Measurements from ENCODE around the gene POLN.
"Not testable (repeated sequence)": the region's sequence is repeated elsewhere in the genome, so short reads cannot be mapped to it uniquely, and the experiment has no call there.

The POLN gene

GRCh38 chr4:2275546-2276251, 33.8 kb upstream of the POLN start:
- peak in 4 of 56 donors; percentile 31 to 48 (median 40) for DNase-seq

DNA sequence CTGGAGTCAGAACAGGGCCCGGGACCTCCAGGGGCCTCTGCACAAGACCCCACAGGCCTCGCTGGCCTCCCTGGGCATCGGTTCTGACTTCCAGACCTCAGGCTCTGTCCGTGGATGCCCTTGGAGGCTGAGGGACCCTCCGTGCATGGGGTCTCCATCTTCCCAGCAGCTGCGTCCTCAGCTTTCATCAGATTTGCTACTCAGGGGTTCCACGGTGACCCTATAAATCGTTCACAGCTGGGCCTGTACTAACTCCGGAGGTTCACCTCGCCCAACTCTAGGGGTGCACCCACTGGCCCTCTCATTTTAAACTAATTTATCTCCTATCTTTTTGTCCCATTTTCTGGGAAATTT, 33.1 kb upstream of the POLN start:
- DNase-seq, result not testable (repeated sequence)

DNA sequence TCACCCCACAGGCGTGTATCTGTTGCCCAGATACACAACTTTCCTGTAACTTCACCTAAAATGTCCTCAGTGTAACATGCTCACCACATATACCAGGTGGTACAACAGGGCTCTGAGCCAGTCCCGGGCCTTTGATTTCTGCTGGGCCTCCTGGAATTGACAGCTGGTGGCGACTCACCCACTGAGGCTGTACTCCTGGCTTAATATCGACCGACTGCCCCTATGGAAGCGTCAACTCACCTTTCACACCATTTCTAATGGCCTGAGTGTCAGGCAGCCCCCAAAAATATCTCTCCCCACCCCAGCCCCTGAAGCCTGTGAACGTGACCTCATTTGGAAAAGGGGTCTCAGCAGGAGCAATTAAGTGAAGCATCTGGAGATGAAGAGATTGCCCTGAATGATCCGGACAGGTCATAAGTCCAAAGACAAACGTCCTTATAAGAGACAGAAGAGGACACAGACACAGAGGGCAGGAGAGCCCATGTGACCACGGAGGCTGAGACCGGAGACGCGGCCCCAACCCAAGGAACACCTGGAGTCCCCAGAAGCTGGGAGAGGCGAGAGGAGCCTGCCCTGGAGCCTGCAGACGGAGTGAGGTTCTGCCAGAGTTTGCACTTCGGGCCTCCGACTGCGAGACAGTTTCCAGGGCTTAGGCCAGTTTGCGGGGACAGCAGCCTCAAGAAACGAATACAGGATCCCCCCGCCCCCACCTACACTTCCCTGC, 32.6 kb upstream of the POLN start:
- no peak for DNase-seq

DNA sequence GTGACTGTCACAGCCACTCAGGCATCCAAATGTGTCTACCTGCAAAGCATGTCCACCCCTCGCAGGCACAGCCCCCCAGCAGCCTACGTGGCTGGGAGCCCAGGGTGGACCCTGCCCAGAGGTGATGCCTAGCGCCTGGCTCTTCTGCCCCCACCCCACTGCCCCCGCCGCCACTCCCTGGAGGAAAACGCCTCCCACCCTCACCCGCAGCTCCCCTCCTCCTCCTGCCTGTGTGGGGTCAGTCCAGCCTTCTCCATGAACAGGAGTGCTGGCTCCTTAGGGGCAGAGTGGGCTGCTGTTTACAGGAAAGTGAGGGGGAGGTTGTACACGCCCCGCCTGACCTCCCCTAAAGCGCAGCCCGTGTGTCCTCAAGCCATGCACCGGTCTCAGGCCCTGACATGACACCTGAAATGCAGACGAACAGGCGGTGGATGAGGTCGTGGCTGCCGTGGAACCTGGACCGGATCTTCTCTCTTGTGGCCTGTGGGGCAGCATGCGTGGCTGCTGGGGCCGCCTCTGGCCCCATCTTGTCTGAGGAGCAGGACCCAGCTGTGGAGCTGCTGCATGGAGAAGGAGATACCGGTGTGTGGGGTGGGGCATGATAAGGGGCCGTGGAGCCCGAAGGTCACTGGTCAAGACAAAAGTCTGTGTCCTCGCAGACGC, 31.9 kb upstream of the POLN start:
- no peak for DNase-seq

DNA sequence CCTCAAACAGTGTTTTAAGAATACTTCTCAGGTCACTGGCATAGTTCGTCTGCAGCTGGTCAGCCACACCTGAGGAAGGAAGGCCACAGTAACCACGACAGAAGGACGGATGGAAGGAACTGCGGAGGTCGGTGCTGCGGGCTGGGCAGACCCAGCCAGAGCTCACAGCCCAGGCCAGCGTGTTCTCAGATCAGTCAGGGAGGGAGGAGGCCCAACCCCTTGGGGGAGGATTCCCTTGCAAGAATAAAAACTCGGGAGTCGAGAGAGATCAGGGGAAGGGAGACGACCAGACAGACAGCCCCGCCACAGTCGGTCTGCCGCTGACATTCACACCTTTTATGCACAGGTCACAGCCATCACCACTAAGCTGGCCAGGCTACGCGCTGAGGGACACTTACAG, 31.3 kb upstream of the POLN start:
- DNase-seq, result no peak

GRCh38 chr4:2272828-2273120, 30.9 kb upstream of the POLN start:
- DNase-seq, result no peak

DNA sequence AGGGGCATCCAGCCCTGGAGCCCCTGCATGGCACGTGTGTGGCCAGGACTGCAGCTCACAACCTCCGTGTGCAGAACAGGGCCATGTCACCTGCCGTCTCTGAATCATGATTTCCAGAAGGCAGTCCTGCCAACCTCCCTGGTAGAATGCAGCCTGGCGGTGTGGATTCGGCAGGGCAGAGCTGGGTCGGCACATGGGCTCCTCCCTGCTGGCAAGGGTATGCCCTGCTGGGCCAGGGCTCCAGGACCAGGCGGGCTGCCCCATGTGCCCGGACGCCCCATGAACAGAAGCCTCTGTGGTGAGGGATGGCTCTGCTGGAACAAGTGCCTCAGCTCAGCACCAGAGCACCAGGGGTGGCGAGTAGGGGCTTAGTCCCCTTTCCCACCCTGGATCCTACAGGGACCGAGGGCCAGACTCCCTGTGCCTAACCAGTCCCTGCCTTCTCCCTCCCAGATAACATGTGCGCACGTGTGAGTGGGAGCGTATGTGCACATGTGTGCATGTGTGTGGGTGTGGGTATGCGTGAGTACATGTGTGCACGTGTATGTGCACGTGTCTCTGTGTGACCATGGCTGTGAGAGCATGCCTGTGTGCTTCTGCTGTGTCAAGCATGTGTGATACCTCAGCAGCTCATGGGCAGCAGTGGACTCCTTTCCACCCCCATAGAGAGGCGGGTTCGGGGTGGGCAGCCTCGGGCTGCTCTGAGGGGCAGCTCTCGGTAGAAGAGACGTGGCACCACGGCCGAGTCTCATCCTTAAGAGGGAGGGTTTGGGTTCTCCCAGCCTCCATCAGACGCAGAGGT, 30.3 kb upstream of the POLN start:
- DNase-seq, result no peak

DNA sequence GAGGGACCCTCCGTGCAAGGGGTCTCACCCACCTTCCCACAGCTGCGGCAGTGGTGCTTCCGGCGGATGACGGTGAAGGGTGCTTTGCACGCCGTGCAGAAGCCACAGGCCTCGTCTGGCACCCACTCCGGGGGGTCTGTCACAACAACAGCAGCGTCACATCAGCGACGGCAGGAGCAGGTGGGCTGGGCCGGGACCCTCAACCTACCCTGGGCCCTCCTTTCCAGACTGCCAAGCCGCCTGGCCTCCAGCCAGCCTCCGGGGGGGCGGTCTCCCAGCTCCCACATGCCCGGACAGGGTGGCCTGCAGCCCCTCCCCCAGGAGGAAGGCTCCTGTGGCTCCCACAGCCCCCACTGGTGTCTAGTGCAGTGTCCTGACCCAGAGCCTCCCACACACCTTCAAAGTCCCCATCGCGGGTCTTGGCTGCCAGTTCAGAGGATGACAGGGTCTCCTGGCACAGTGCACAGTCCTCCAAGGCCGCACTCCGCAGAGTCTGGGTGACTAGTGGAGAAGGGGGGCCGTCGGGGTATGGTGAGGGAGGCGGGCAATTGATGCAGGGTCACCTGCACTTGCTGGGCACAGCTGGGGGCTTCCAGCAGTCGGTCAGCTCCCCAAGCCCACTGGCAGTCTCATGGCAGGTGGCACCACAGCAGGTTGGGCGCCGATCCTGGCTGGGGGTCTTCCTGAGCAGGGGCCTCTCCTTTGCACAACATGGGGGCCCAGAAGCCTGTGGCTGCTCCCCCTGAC, 29.5 kb upstream of the POLN start:
- DNase-seq, result no peak

- DNase-seq, result no peak
Measured at GRCh38 chr4:2270341-2271165, 28.6 kb upstream of the POLN start.

DNA sequence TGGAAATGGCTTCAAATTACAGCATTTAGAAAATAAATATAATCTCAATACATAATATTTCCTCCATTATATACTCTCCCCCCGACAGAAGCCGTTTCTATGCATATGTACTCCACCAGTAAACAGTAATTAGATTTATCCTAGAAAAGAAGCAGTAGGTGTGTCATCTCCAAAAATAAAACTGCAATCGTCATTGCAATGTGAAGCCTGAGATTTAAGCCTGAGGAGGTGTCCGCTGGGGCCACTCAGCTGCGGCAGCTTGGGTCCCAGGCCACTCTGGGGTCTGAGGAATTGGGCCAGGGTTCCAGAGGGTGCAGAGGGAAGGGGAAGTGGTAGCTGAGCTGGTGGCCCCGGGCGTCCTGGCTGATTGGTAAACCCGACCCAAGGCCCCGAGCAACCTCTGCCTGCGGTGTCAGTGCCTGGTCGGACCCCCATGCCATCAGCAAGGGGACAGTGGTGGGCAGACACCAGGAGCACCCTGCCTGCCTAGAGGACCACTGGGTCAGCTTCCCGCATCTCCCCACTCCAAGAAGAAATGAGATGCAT, 27.8 kb upstream of the POLN start:
- DNase-seq, result no peak

GRCh38 chr4:2269206-2269531, 27.2 kb upstream of the POLN start:
- no peak for DNase-seq

- DNase-seq, result no peak
Measured at GRCh38 chr4:2268357-2269205, 26.7 kb upstream of the POLN start.

DNA sequence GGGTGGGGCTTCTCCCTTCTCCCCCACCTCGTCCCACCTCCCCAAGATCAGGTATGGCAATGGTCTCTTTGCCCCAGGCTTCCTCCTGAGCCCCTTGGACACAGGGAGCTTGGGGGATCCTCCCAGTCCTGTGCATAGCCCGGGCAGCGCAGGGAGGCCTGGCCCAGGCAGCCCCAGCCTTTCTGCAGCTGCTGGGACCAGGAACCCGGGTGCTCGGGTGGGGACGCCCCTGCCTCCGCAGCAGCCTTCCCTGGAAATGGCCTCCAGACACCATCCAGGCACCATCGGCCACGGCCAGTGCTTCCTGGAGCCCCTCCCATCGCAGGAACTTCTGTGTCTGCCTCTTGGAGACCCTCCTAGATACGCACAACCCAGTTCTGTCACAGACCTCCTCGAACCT, 25.9 kb upstream of the POLN start:
- DNase-seq, result no peak

- DNase-seq, result no peak
Measured at GRCh38 chr4:2267320-2267811, 25.4 kb upstream of the POLN start.

GRCh38 chr4:2266821-2267220, 24.9 kb upstream of the POLN start:
- no peak for DNase-seq

GRCh38 chr4:2266181-2266580, 24.3 kb upstream of the POLN start:
- peak in 28 of 56 donors; percentile 13 to 78 (median 48) for DNase-seq

GRCh38 chr4:2265113-2266110, 23.5 kb upstream of the POLN start:
- DNase-seq, result no peak

All from amygdala (tissue), 56 donors.